ENCODE measurements around the gene DBNDD2.

DNA sequence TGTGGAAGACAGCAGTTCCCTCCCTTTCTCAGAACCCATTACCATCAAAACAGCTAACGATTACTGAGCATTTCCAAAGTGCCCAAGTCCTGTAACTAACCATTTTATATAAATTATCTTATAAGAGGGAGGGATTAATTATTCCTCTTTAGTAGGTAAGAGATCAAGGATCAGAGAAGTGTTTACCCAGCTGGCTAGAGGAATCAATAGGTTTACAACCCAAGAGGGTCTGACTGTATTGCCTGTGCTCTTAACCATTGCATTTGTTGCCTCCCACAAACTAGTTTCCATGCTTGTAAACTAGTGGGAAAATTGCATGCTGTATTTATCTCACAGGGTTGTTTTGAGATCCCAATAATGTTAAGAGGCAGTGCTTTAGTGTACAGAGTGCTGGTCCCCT lies 3.7 kb upstream of the DBNDD2 start:
- TF ChIP-seq, protein P1, sequence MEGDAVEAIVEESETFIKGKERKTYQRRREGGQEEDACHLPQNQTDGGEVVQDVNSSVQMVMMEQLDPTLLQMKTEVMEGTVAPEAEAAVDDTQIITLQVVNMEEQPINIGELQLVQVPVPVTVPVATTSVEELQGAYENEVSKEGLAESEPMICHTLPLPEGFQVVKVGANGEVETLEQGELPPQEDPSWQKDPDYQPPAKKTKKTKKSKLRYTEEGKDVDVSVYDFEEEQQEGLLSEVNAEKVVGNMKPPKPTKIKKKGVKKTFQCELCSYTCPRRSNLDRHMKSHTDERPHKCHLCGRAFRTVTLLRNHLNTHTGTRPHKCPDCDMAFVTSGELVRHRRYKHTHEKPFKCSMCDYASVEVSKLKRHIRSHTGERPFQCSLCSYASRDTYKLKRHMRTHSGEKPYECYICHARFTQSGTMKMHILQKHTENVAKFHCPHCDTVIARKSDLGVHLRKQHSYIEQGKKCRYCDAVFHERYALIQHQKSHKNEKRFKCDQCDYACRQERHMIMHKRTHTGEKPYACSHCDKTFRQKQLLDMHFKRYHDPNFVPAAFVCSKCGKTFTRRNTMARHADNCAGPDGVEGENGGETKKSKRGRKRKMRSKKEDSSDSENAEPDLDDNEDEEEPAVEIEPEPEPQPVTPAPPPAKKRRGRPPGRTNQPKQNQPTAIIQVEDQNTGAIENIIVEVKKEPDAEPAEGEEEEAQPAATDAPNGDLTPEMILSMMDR (conservative IDR thresholded peaks at IDR 0.05; ENCODE audit: low read length) = no peak
- TF ChIP-seq EZH2phosphoT487 (IDR thresholded peaks at IDR 0.05; ENCODE audit: borderline replicate concordance) = no peak

All from Loucy (cell line).